T-helper 17 cell (primary cell): ENCODE data around the gene WSB2. TPM values are rescaled to one million over a fixed set of nuclear protein-coding genes. Genes with fewer than 3 reads are reported as not detected.
"Not testable (repeated sequence)": the region's sequence is repeated elsewhere in the genome, so short reads cannot be mapped to it uniquely, and the experiment has no call there.

Source experiments
- ATAC-seq: fragments of 150-1000 bp; cut with Tn5 transposase; 2 replicates; pipeline ENCODE4 v1.10.0; 2021; ENCODE audit warnings: mild to moderate bottlenecking, moderate library complexity
- DNase-seq, 3 donors: peaks; one replicate each; pipeline versions ENCODE4 v3.0.0 to v3.0.0-alpha.2; 2020 to 2021
- H3K9me3 ChIP-seq: one replicate; pipeline ENCODE4 v1.7.0; 2013; ENCODE audit warnings: low read length, mild to moderate bottlenecking; ENCODE audit not compliant: control insufficient read depth, poor library complexity, severe bottlenecking
- H3K27ac Mint-ChIP-seq: one replicate; pipeline ENCODE4 v1.8.0; 2022; ENCODE audit warnings: mild to moderate bottlenecking, moderate library complexity, mixed read lengths
- H3K27me3 Mint-ChIP-seq: one replicate; pipeline ENCODE4 v1.8.0; 2022; ENCODE audit warnings: mixed read lengths
- H3K36me3 Mint-ChIP-seq: one replicate; pipeline ENCODE4 v1.8.0; 2022; ENCODE audit warnings: low read depth, mixed read lengths
- H3K4me1 Mint-ChIP-seq: one replicate; pipeline ENCODE4 v1.8.0; 2022; ENCODE audit warnings: mild to moderate bottlenecking, mixed read lengths
- H3K4me3 Mint-ChIP-seq: one replicate; pipeline ENCODE4 v1.8.0; 2022; ENCODE audit warnings: mild to moderate bottlenecking, moderate library complexity, mixed read lengths
- total RNA-seq, 4 donors: library from RNA in 2 of 4; stranded (reverse) in 2 of 4; gene quantifications; one replicate each; pipeline ENCODE4 v1.2.3 and lab custom pipeline; 2022 to 2026

The WSB2 gene
- total RNA-seq, 2 donors from 2014 or later: 26.9 to 36.2 TPM

DNA sequence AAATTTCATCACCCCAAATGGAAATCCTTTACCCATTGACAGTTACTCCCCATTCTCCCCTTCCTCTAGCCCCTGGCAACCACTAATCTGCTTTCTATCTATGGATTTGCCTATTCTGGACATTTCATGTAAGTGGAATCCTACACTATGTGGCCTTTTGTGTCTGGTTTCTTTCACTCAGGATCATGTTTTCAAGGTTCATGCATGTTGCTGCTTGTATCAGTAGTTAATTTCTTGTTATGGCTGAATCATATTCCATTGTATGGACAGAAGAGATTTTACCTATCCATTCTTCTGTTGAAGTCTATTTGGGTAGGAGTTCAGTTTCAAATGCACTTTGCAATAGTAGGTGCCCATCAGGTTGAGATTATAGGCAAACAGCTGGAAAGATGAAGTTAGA is 43.1 kb downstream of the WSB2 start:
- no peak overlapping the region for H3K27ac Mint-ChIP-seq
- no peaks in the 10 kb centered on the region for H3K9me3 ChIP-seq
- H3K4me3 Mint-ChIP-seq: peak overlapping the region; percentile 92
- H3K27me3 Mint-ChIP-seq: no peaks in the 10 kb centered on the region
- H3K36me3 Mint-ChIP-seq: peaks cover 5% of the 10 kb centered on the region
- DNase-seq (no peak), ATAC-seq (no peak)
- H3K4me1 Mint-ChIP-seq: peaks cover 14% of the 10 kb centered on the region

DNA sequence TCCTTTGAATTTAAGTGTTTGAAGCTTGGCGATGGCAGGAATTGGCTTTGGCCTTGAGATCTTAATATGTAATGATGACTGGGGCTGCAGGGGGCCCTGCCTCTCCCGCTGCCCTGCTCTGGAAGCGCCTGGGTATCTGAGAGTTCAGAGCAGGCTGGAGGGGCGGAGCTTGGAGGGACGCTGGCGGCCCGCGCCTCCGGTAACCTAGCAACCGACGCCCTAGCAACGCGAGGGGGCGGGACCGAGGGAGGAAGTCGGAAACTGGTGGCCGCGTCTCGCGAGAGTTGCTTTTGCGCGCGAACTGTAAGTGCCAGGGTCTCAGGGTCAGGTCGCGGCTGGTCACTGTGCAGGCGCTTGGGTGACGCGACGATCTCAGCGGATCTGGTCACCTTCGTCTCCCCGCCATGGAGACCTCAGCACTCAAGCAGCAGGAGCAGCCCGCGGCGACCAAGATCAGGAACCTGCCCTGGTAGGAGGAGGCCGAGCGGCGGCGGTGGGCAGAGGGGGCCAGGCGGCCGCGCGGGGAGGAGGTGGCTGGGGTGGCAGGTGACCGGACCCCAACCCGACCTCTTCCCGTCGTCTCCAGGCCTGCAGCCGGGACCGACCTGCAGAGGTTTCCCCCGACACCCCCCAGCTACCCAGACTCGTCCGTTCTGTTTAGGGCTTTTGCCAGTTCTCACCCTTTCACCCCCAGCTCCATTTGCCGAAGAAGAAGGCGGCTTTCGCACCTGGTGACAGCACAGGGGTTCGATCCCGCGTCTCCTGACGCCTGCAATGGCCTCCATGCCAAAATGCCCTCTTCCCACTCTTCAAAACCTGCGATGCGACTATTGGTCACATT is 44.3 kb downstream of the WSB2 start, which contains the start of gene RFC5:
TSS of gene RFC5 (plus strand) at position 280 of the 841 bp plus-strand sequence. CDS start at position 405, 125 bp downstream.
- peaks cover 12% of the 10 kb centered on the region for H3K4me1 Mint-ChIP-seq
- H3K36me3 Mint-ChIP-seq: no peaks in the 10 kb centered on the region
- peak; percentile 99 for ATAC-seq
- peak within 1 kb of the TSS; percentile 92 for H3K4me3 Mint-ChIP-seq
- no peaks in the 10 kb centered on the region for H3K9me3 ChIP-seq
- peak; percentile 96 to 97 (median 96) for DNase-seq
- no peaks in the 10 kb centered on the region for H3K27me3 Mint-ChIP-seq
- peak within 1 kb of the TSS; percentile 94 for H3K27ac Mint-ChIP-seq

DNA sequence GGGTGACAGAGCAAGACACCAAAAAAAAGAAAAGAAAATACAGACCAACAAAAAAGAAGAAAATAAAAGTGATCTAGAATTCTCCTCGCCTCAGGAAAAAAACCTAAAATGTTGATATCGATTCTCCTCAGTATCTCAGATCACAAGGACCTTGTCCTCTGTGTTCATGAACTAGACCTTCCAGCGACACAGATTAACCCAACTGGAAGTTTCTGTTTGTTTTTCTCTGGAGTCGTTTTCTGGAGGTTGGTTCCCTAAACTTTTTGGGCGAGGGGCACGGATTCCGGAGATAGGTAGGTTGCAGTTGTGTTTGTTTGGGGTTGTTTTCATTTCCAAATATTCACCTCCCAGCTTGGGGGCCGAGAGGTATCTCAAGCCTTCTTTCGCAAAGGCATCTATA is 45.0 kb downstream of the WSB2 start:
- no peak for DNase-seq
- H3K9me3 ChIP-seq: no peaks in the 10 kb centered on the region
- peaks cover 12% of the 10 kb centered on the region for H3K4me1 Mint-ChIP-seq
- peak overlapping the region; percentile 94 for H3K27ac Mint-ChIP-seq
- H3K36me3 Mint-ChIP-seq: no peaks in the 10 kb centered on the region
- no peak for ATAC-seq
- no peak overlapping the region for H3K4me3 Mint-ChIP-seq
- no peaks in the 10 kb centered on the region for H3K27me3 Mint-ChIP-seq

DNA sequence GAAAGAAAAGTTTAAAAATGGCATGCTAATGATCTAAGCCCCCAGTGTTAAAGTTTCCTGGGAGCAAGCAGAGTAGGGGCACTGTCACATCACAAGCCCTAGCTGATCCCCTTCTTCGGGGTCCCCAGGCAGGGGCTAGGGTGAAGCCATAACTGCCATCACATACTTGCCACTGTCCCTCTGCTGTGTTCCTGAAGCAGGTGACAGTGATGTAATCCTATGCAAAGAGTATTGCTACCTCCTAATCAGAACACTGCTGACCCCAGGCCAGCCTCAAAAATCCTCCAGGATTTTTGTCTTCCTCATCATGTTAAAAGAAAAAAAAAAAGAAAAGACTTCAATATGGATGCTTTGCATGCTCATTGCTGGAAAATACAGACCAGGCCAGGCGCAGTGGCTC is 45.7 kb downstream of the WSB2 start:
- no peak for DNase-seq
- Mint-ChIP-seq H3K4me1 (peaks cover 12% of the 10 kb centered on the region), H3K36me3 (no peaks in the 10 kb centered on the region), H3K27ac (peak overlapping the region; percentile 94), H3K27me3 (no peaks in the 10 kb centered on the region), H3K4me3 (peak overlapping the region; percentile 47)
- ATAC-seq: no peak
- no peaks in the 10 kb centered on the region for H3K9me3 ChIP-seq

DNA sequence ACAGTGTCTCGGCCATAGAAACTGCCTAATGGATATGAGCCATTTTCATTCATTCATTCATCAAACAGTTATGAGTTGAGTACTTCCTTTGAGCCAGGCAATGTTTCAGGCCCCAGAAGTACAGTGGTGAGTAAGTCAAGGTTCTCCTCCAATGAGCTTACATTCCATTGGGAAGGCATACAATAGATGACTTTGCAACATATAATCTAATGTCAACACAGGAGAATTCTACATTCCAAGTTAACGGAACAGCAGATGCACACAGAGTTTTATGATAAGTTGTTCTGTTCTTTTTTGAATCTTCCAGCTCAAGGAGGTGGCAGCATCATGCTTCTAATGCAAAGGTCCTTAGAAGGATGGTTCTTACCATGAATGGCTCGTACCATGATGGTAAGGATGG is 47.7 kb downstream of the WSB2 start:
- Mint-ChIP-seq H3K4me1 (peaks cover 12% of the 10 kb centered on the region), H3K27me3 (no peaks in the 10 kb centered on the region), H3K36me3 (no peaks in the 10 kb centered on the region), H3K27ac (no peak overlapping the region), H3K4me3 (no peak overlapping the region)
- no peak for ATAC-seq
- H3K9me3 ChIP-seq: no peaks in the 10 kb centered on the region
- no peak for DNase-seq

DNA sequence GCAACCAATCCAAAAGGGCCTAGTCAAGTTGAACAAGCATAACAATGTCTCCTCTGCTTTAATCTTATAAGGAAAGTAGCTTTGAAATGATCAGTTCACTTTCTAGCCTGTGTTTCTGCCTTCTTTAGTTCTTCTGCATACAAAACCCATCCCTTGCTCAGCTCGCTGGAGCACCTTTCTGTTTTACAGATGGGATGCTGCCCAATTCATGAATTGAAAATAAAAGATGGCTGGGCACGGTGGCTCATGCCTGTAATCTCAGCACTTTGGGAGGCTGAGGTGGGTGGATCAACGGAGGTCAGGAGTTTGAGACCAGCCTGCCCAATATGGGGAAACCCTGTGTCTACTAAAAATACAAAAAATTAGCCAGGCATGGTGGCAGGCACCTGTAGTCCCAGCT is 49.0 kb downstream of the WSB2 start:
- no peak for ATAC-seq
- Mint-ChIP-seq H3K4me1 (peaks cover 4% of the 10 kb centered on the region), H3K36me3 (no peaks in the 10 kb centered on the region)

DNA sequence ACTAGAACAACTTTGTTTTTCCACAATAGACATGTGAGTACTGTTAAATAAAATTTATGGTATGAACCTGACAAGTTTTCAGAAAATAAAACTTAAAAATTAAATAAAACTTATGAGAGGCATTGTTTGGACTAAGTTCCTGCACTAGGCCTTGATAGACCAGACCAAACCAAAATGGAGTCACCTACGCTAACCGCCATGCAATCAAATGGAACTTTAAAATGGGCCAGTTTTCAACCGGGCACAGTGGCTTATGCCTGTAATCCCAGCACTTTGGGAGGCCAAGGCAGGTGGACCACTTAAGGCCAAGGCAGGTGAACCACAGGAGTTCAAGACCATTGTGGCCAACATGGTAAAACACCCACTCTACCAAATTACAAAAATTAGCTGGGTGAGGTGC is 49.6 kb downstream of the WSB2 start:
- H3K27me3 Mint-ChIP-seq: peaks cover 5% of the 10 kb centered on the region
- no peak overlapping the region for H3K4me3 Mint-ChIP-seq
- DNase-seq: no peak
- H3K9me3 ChIP-seq: no peaks in the 10 kb centered on the region
- H3K36me3 Mint-ChIP-seq: no peaks in the 10 kb centered on the region
- H3K4me1 Mint-ChIP-seq: peaks cover 1% of the 10 kb centered on the region
- no peak for ATAC-seq
- no peak overlapping the region for H3K27ac Mint-ChIP-seq

More for the DNA sequence above, 49.0 kb downstream of the WSB2 start:
- Mint-ChIP-seq H3K4me3 (no peak overlapping the region), H3K27me3 (peaks cover 5% of the 10 kb centered on the region), H3K27ac (no peak overlapping the region)
- H3K9me3 ChIP-seq: no peaks in the 10 kb centered on the region
- no peak for DNase-seq

DNA sequence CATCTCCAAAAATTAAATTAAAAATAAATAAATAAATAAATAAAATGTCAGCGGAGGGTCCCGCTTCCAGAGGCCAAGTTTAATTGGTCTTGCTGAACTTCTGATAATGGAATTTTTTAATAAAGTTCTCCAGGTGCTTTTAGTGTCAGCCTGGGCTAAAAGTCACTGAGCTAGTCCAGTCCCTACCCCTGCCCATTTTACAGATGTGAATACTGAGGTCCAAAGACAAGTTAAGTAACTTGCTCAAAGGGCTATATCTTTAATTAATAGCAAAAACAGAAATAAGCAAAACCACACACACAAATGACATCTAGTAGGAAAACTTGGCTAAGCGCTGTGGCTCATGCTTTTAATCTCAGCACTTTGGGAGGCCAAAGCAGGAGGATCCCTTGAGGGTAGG is 50.1 kb downstream of the WSB2 start:
- no peaks in the 10 kb centered on the region for H3K36me3 Mint-ChIP-seq
- H3K27me3 Mint-ChIP-seq: peaks cover 5% of the 10 kb centered on the region
- no peak for DNase-seq
- H3K27ac Mint-ChIP-seq: no peak overlapping the region
- no peaks in the 10 kb centered on the region for H3K4me1 Mint-ChIP-seq
- ATAC-seq: no peak
- no peaks in the 10 kb centered on the region for H3K9me3 ChIP-seq
- H3K4me3 Mint-ChIP-seq: no peak overlapping the region

DNA sequence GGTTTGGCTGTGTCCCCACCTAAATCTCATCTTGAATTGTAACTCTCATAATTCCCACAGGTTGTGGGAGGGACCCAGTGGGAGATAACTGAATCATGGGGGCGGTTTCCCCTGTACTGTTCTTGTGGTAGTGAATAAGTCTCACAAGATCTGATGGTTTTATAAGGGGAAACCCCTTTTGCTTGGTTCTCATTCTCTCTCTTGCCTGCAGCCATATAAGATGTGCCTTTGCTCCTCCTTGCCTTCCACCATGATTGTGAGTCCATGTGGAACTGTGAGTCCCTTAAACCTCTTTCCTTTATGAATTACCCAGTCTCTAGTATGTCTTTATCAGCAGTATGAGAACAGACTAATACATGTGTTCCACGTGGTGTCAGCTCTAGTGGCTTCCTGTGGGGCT is 61.2 kb downstream of the WSB2 start:
- not testable (repeated sequence) for H3K9me3 ChIP-seq, DNase-seq, H3K4me3 Mint-ChIP-seq, ATAC-seq, H3K4me1 Mint-ChIP-seq, H3K27ac Mint-ChIP-seq, H3K36me3 Mint-ChIP-seq, H3K27me3 Mint-ChIP-seq

DNA sequence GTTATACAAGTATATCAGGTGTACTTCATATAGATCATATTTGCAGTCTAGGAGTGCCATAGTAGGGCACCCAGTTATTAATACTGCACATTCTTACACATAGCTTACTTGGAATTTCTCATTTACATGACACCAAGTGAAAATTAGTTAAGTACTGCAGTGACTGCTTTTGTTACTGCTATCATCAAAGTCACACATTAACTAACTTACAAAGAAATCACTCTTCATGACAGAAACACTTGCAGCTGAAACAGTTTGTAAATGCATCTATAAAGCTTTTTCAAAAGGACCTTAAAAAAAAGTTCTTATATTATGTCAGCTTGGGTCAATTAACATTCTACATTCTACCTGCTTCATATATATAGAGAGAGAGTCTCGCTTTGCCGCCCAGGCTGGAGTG is 62.3 kb downstream of the WSB2 start:
- no peaks in the 10 kb centered on the region for H3K9me3 ChIP-seq
- H3K27ac Mint-ChIP-seq: no peak overlapping the region
- H3K27me3 Mint-ChIP-seq: peaks cover 6% of the 10 kb centered on the region
- H3K4me3 Mint-ChIP-seq: no peak overlapping the region
- DNase-seq: no peak
- H3K4me1 Mint-ChIP-seq: no peaks in the 10 kb centered on the region
- ATAC-seq: no peak
- H3K36me3 Mint-ChIP-seq: no peaks in the 10 kb centered on the region

DNA sequence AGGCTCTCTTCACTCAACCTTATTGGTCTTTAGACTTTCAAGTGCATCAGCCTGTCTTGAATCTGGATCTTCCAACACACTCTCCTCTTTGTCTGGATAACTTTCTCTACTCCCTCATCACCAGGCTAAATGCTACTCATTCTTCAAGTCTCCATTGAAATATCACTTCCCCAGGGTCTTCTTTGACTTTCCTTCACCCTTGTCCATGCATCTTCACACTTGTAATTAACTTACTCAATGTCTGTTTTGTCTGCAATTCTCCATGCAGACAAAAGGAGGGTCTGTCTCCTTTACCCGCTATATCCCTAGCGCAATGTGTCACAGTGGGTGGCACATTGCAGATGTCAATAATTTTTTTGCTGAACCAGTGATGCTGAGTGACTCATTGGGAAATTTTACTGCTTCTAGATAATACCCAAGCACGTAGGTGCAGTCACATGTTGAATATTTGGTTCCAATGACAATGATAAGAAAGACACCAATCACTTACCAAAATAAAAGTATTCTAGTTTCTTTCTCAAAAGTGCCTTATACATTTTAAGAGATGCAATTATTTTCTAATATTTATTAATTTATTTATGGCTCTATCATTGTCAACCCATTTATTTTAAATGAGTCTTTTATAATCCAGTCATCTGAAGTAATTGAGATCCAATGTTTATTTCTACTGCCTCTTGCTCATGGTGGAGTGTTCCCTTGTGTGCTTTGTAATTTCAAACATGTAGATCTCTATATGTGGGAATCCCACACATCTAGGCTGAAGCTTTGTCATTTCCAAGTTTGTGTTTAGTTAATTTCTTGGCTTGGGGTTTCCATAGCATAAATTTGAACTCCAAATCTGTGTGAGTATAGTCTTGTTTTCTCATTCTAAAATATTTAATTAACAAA is 66.2 kb downstream of the WSB2 start:
- no peak overlapping the region for H3K4me3 Mint-ChIP-seq
- H3K4me1 Mint-ChIP-seq: no peaks in the 10 kb centered on the region
- ATAC-seq: no peak
- no peaks in the 10 kb centered on the region for H3K36me3 Mint-ChIP-seq
- no peak overlapping the region for H3K27ac Mint-ChIP-seq
- no peaks in the 10 kb centered on the region for H3K27me3 Mint-ChIP-seq
- H3K9me3 ChIP-seq: no peaks in the 10 kb centered on the region
- no peak for DNase-seq

DNA sequence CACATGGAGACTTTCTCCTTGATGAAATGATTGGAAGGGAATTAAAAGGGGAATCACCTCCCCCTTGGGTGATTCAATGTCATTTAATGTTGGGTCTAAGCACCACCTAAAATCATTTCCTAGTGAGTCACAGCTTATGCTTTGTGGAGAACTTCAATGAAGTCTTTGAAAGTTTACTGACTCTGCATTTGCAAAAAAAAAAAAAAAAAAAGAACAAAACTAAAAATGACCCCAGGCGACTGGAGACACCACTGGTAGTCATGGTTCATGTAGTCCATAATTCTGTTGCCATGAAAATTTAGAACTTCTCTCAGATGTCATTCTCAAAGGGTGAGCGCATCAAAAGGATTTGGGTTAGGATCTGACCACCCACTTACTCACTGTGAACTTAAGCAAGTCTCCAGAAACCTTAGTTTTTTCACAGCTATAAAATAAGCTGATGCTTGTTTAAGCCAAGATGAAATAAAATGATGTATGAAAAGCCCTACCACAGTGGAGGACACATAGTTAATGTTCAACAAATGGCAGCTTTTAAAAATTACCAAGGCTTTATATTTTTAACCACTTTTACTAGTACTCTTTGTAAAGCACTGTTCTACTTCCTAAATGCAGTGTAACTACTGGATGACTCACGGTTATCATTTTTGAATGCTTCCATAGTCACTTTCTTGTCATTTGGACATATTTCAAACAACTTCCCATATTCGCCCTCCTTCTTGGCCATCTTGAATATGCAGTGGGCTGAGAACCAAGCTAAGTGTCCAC is 74.1 kb downstream of the WSB2 start:
- Mint-ChIP-seq H3K36me3 (no peaks in the 10 kb centered on the region), H3K27ac (no peak overlapping the region), H3K4me3 (no peak overlapping the region), H3K27me3 (peaks cover 24% of the 10 kb centered on the region), H3K4me1 (no peaks in the 10 kb centered on the region)
- no peaks in the 10 kb centered on the region for H3K9me3 ChIP-seq
- DNase-seq (no peak), ATAC-seq (no peak)

DNA sequence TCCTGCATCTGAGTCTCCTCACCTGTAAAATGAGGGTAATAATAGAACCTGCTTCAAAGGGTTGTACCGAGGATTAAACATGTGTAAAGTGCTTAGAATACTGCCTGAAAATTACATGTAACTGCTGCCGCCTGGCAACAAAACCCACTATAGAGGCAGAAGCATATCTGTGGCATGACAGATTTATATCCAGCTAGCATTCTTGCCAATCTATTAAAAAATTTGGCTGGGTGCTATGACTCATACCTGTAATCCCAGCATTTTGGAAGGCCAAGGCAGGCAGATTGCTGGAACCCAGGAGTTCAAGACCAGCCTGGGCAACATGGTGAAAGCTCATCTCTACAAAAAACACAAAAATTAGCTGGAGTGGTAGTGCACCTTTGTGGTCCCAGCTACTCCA is 75.8 kb downstream of the WSB2 start:
- no peaks in the 10 kb centered on the region for H3K9me3 ChIP-seq
- no peaks in the 10 kb centered on the region for H3K36me3 Mint-ChIP-seq
- H3K27me3 Mint-ChIP-seq: peaks cover 30% of the 10 kb centered on the region
- ATAC-seq (no peak), DNase-seq (no peak)
- H3K4me1 Mint-ChIP-seq: no peaks in the 10 kb centered on the region
- H3K27ac Mint-ChIP-seq: no peak overlapping the region
- no peak overlapping the region for H3K4me3 Mint-ChIP-seq
